Measurements from ENCODE around the gene KRT15. TPM values are rescaled to one million over a fixed set of nuclear protein-coding genes. Genes with fewer than 3 reads are reported as not detected.
A peak's percentile ranks its signal among the peaks of the same experiment; 100 is the strongest.

KRT15 gene
- total RNA-seq, 2 donors from 2014 or later: 138 to 1,038 TPM

GRCh38 chr17:41548844-41549595 is 30.3 kb upstream of the KRT15 start:
- peak overlapping the region; percentile 63 to 77 for H3K27ac ChIP-seq
- no peaks in the 10 kb centered on the region for H3K27me3 ChIP-seq (replicated peaks; ENCODE audit: insufficient read depth)
- peak; percentile 83 for DNase-seq (ENCODE audit: low spot score)
- peaks cover 8% of the 10 kb centered on the region for H3K4me1 ChIP-seq (replicated peaks)
- H3K9me3 ChIP-seq: no peaks in the 10 kb centered on the region
- intact Hi-C loops (cut with DNase I): loop anchor here (1.0 kb wide), 2 partner anchors 99 to 640 kb away; no protein-coding TSS in a partner anchor
- H3K36me3 ChIP-seq: no peaks in the 10 kb centered on the region
- 1% methylated on average over 24 of the region's 25 CpGs for WGBS
- TF ChIP-seq, protein P1, sequence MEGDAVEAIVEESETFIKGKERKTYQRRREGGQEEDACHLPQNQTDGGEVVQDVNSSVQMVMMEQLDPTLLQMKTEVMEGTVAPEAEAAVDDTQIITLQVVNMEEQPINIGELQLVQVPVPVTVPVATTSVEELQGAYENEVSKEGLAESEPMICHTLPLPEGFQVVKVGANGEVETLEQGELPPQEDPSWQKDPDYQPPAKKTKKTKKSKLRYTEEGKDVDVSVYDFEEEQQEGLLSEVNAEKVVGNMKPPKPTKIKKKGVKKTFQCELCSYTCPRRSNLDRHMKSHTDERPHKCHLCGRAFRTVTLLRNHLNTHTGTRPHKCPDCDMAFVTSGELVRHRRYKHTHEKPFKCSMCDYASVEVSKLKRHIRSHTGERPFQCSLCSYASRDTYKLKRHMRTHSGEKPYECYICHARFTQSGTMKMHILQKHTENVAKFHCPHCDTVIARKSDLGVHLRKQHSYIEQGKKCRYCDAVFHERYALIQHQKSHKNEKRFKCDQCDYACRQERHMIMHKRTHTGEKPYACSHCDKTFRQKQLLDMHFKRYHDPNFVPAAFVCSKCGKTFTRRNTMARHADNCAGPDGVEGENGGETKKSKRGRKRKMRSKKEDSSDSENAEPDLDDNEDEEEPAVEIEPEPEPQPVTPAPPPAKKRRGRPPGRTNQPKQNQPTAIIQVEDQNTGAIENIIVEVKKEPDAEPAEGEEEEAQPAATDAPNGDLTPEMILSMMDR (IDR thresholded peaks at IDR 0.05): peak; percentile 61 to 91 (median 82)
- peak; percentile 35 for TF ChIP-seq POLR2A (IDR thresholded peaks at IDR 0.05)
- TF ChIP-seq POLR2AphosphoS5 (IDR thresholded peaks at IDR 0.05): peak; percentile 52
- peak overlapping the region; percentile 2 to 5 for H3K4me3 ChIP-seq

GRCh38 chr17:41547921-41548843 is 29.5 kb upstream of the KRT15 start:
- intact Hi-C loops (cut with DNase I): no loop called here
- peaks cover 8% of the 10 kb centered on the region for H3K4me1 ChIP-seq (replicated peaks)
- peak overlapping the region; percentile 63 to 77 for H3K27ac ChIP-seq
- TF ChIP-seq POLR2AphosphoS5 (IDR thresholded peaks at IDR 0.05) (peak; percentile 37), POLR2A (IDR thresholded peaks at IDR 0.05) (peak; percentile 50)
- TF ChIP-seq, protein P1 (IDR thresholded peaks at IDR 0.05): no peak
- peak; percentile 44 for DNase-seq (ENCODE audit: low spot score)
- H3K4me3 ChIP-seq: peak overlapping the region in 1 of 2 donors; percentile 2
- H3K36me3 ChIP-seq: no peaks in the 10 kb centered on the region
- no peaks in the 10 kb centered on the region for H3K9me3 ChIP-seq
- no peaks in the 10 kb centered on the region for H3K27me3 ChIP-seq (replicated peaks; ENCODE audit: insufficient read depth)
- WGBS: 27% methylated on average over 23 of the region's 23 CpGs

GRCh38 chr17:41547378-41547841 is 28.7 kb upstream of the KRT15 start:
- no peak for DNase-seq (ENCODE audit: low spot score)
- intact Hi-C loops (cut with DNase I): no loop called here
- Histone ChIP-seq H3K36me3 (no peaks in the 10 kb centered on the region), H3K27ac (peak overlapping the region; percentile 21 to 38), H3K9me3 (no peaks in the 10 kb centered on the region), H3K4me3 (no peak overlapping the region), H3K27me3 (replicated peaks; ENCODE audit: insufficient read depth) (no peaks in the 10 kb centered on the region), H3K4me1 (replicated peaks) (peaks cover 8% of the 10 kb centered on the region)
- 74% methylated on average over 9 of the region's 9 CpGs for WGBS
- no peak for TF ChIP-seq POLR2A (IDR thresholded peaks at IDR 0.05)
- TF ChIP-seq POLR2AphosphoS5 (IDR thresholded peaks at IDR 0.05): no peak
- TF ChIP-seq, protein P1 (IDR thresholded peaks at IDR 0.05): no peak

GRCh38 chr17:41546819-41547218 is 28.1 kb upstream of the KRT15 start:
- intact Hi-C loops (cut with DNase I): no loop called here

More at GRCh38 chr17:41546819-41547218, 28.1 kb upstream of the KRT15 start:
- Histone ChIP-seq H3K36me3 (no peaks in the 10 kb centered on the region), H3K27ac (no peak overlapping the region), H3K27me3 (replicated peaks; ENCODE audit: insufficient read depth) (no peaks in the 10 kb centered on the region), H3K4me3 (no peak overlapping the region), H3K4me1 (replicated peaks) (peaks cover 8% of the 10 kb centered on the region), H3K9me3 (no peaks in the 10 kb centered on the region)
- 98% methylated on average over 3 of the region's 3 CpGs for whole genome bisulfite sequencing
- TF ChIP-seq POLR2AphosphoS5 (IDR thresholded peaks at IDR 0.05) (no peak), POLR2A (IDR thresholded peaks at IDR 0.05) (no peak)
- TF ChIP-seq, protein P1 (IDR thresholded peaks at IDR 0.05): no peak
- no peak for DNase-seq (ENCODE audit: low spot score)
